ENCODE data around the gene RHCE. TPM values are rescaled to one million over a fixed set of nuclear protein-coding genes. Genes with fewer than 3 reads are reported as not detected.
A peak's percentile ranks its signal among the peaks of the same experiment; 100 is the strongest.
"Not testable (repeated sequence)": the region's sequence is repeated elsewhere in the genome, so short reads cannot be mapped to it uniquely, and the experiment has no call there.

RHCE gene
- total and polyA plus RNA-seq, 7 donors: 0.22 to 2.0 (median 0.88) TPM; not detected in 1

- 53 to 63% (median 60%) methylated on average over 3 of the region's 3 CpGs for WGBS, 3 donors
- H3K27ac ChIP-seq; intact Hi-C loops (cut with DNase I): not testable (repeated sequence)
Measured at GRCh38 chr1:25324407-25324806, 96.2 kb downstream of the RHCE start.

GRCh38 chr1:25322127-25322526 lies 98.5 kb downstream of the RHCE start:
- 86 to 92% (median 90%) methylated on average over 8 of the region's 9 CpGs for WGBS, 3 donors
- H3K4me3 ChIP-seq; H3K27me3 ChIP-seq (ENCODE audit: insufficient read depth in 3 of 3, low read length in 2 of 3); ATAC-seq; H3K4me1 ChIP-seq; H3K9me3 ChIP-seq; H3K27ac ChIP-seq; DNase-seq; H3K36me3 ChIP-seq (ENCODE audit: insufficient read depth in 1 of 2, low read depth in 1 of 2); intact Hi-C loops (cut with DNase I): not testable (repeated sequence)

More at GRCh38 chr1:25324407-25324806, 96.2 kb downstream of the RHCE start:
- not testable (repeated sequence) for DNase-seq; H3K27me3 ChIP-seq (ENCODE audit: insufficient read depth in 3 of 3, low read length in 2 of 3); H3K4me1 ChIP-seq; H3K4me3 ChIP-seq; H3K36me3 ChIP-seq (ENCODE audit: insufficient read depth in 1 of 2, low read depth in 1 of 2); H3K9me3 ChIP-seq
- ATAC-seq: peak in 3 of 4 donors; percentile 50 to 54 (median 51)

GRCh38 chr1:25320314-25320938 lies 100.2 kb downstream of the RHCE start:
- H3K9me3 ChIP-seq; DNase-seq; H3K27me3 ChIP-seq (ENCODE audit: insufficient read depth in 3 of 3, low read length in 2 of 3); intact Hi-C loops (cut with DNase I); H3K4me3 ChIP-seq; H3K36me3 ChIP-seq (ENCODE audit: insufficient read depth in 1 of 2, low read depth in 1 of 2); H3K4me1 ChIP-seq: not testable (repeated sequence)
- ATAC-seq: peak in 3 of 4 donors; percentile 75 to 82 (median 78)
- H3K27ac ChIP-seq: peak overlapping the region; percentile 55
- 34 to 50% (median 38%) methylated on average over 9 of the region's 9 CpGs for WGBS, 3 donors

- intact Hi-C loops (cut with DNase I); H3K9me3 ChIP-seq; H3K27ac ChIP-seq; H3K4me3 ChIP-seq; H3K36me3 ChIP-seq (ENCODE audit: insufficient read depth in 1 of 2, low read depth in 1 of 2); H3K4me1 ChIP-seq; H3K27me3 ChIP-seq (ENCODE audit: insufficient read depth in 3 of 3, low read length in 2 of 3); DNase-seq; ATAC-seq: not testable (repeated sequence)
Measured at GRCh38 chr1:25312806-25313470, 107.7 kb downstream of the RHCE start.

Other genes with a start within 250 kb of the RHCE start
- 10 to 100 TPM; 23.9 to 44.5 (median 30.0) TPM for gene SYF2, start 188.3 kb downstream of the RHCE start, total RNA-seq
- 10 to 100 TPM; 48.5 to 92.9 (median 64.2) TPM for gene SYF2, start 188.3 kb downstream of the RHCE start, polyA plus RNA-seq
- gene RSRP1, start 173.4 kb downstream of the RHCE start, total RNA-seq: 10 to 100 TPM in 3 of 4 donors, 1 to 10 TPM in 1; 9.6 to 35.7 (median 20.6) TPM
- 10 to 100 TPM; 15.4 to 36.5 (median 17.6) TPM for gene RSRP1, start 173.4 kb downstream of the RHCE start, polyA plus RNA-seq
- gene RHD, start 148.3 kb downstream of the RHCE start, total RNA-seq: under 1 TPM in 1 of 4 donors, not detected in 3; 0.12 TPM
- not detected for gene RHD, start 148.3 kb downstream of the RHCE start, polyA plus RNA-seq
- gene TMEM50A, start 82.5 kb downstream of the RHCE start, total RNA-seq: 10 to 100 TPM; 37.0 to 54.9 (median 43.3) TPM
- gene TMEM50A, start 82.5 kb downstream of the RHCE start, polyA plus RNA-seq: 10 to 100 TPM; 39.5 to 68.1 (median 44.1) TPM
- 10 to 100 TPM; 22.7 to 49.7 (median 30.8) TPM for gene MACO1, start 10.1 kb upstream of the RHCE start, total RNA-seq
- 10 to 100 TPM in 2 of 3 donors, 1 to 10 TPM in 1; 8.8 to 40.5 (median 34.9) TPM for gene MACO1, start 10.1 kb upstream of the RHCE start, polyA plus RNA-seq
- 10 to 100 TPM; 10.1 to 12.9 (median 10.9) TPM for gene LDLRAP1, start 122.8 kb upstream of the RHCE start, total RNA-seq
- 10 to 100 TPM in 1 of 3 donors, 1 to 10 TPM in 2; 5.6 to 10.5 (median 6.7) TPM for gene LDLRAP1, start 122.8 kb upstream of the RHCE start, polyA plus RNA-seq
- gene MAN1C1, start 196.0 kb upstream of the RHCE start, total RNA-seq: 1 to 10 TPM; 1.8 to 6.7 (median 2.5) TPM
- 1 to 10 TPM; 1.8 to 2.0 (median 1.9) TPM for gene MAN1C1, start 196.0 kb upstream of the RHCE start, polyA plus RNA-seq